HCT116 (cell line): ENCODE measurements around the gene WDR27. TPM values are rescaled to one million over a fixed set of nuclear protein-coding genes. Genes with fewer than 3 reads are reported as not detected.

Source experiments
- ATAC-seq: fragments of 200-7000 bp; cut with Tn5 transposase; 2 replicates; pipeline ENCODE4 v1.9.1; 2020; ENCODE audit warnings: mild to moderate bottlenecking, moderate library complexity
- BruUV-seq: library from RNA; stranded (reverse); fragments of 400-500 nt; replicated peaks from 2 replicates; lab custom pipeline; 2021; lab: Mats Ljungman, UMichigan
- CTCF ChIA-PET: fragments of 300-600 bp; sonication (Branson Sonifier 250); formaldehyde crosslinking; loops from one replicate; lab custom pipeline; 2021; ENCODE audit warnings: antibody characterized with exemption; lab: Charles Lee
- POLR2A ChIA-PET: fragments of 300-600, 350-600 bp; sonication (Branson Sonifier 250); formaldehyde crosslinking; loops from one replicate; lab custom pipeline; 2021; ENCODE audit warnings: antibody characterized with exemption; lab: Charles Lee
- RAD21 ChIA-PET, 2 experiments: fragments of 300-600 bp; sonication (Branson Sonifier 250); formaldehyde crosslinking; loops; one replicate each; lab custom pipeline; 2023; ENCODE audit warnings: low total read pairs in 2 of 2; ENCODE audit not compliant: uncharacterized antibody in 2 of 2, unreplicated experiment in 2 of 2, low non-redundant PET in 1 of 2; lab: Charles Lee
- DNase-seq: peaks from one replicate; pipeline ENCODE4 v3.0.0-alpha.2; 2010; ENCODE audit warnings: low read depth, low spot score
- H2AFZ ChIP-seq: fragments of 200-600 bp; shearing (Covaris generic), sonication (generic); 2 replicates; pipeline ENCODE4 v1.6.1; 2017; ENCODE audit warnings: low read depth, mixed run types, mixed read lengths, antibody characterized with exemption, low read length; ENCODE audit not compliant: poor library complexity, severe bottlenecking
- H3K27ac ChIP-seq: 2 replicates; pipeline ENCODE4 v1.5.1; 2012; ENCODE audit warnings: low read depth, low read length
- H3K27me3 ChIP-seq: fragments of 200-600 bp; sonication (generic); 2 replicates; pipeline ENCODE4 v1.6.1; 2016; ENCODE audit warnings: mixed run types, low read length, mixed read lengths; ENCODE audit not compliant: insufficient read depth
- H3K36me3 ChIP-seq, 2 experiments: fragments of 200-500 bp in 1 of 2; fragments of 200-600 bp in 1 of 2; sonication (Bioruptor generic) in 1 of 2; sonication (generic) in 1 of 2; 2 replicates each; pipeline versions ENCODE4 v1.5.1 to v1.6.1; 2014 to 2016; ENCODE audit warnings: low read length in 2 of 2, inconsistent platforms in 1 of 2, mixed read lengths in 1 of 2, mixed run types in 1 of 2; ENCODE audit not compliant: insufficient read depth in 2 of 2, control insufficient read depth in 1 of 2
- H3K4me1 ChIP-seq, 2 experiments: fragments of 200-600 bp in 1 of 2; sonication (generic) in 1 of 2; 2 replicates each; pipeline versions ENCODE4 v1.5.1 to v1.6.1; 2012 to 2017; ENCODE audit warnings: low read length in 2 of 2, inconsistent platforms in 1 of 2, mild to moderate bottlenecking in 1 of 2, mixed read lengths in 1 of 2, mixed run types in 1 of 2, moderate library complexity in 1 of 2; ENCODE audit not compliant: insufficient read depth in 2 of 2, control insufficient read depth in 1 of 2
- H3K4me2 ChIP-seq: fragments of 200-600 bp; sonication (generic); 2 replicates; pipeline ENCODE4 v1.6.1; 2017; ENCODE audit warnings: mixed run types, low read length, mixed read lengths
- H3K4me3 ChIP-seq, 2 experiments: fragments of 200-600 bp in 1 of 2; sonication (generic) in 1 of 2; replicated peaks in 1 of 2; 2 replicates each; pipeline ENCODE4 v1.5.1; 2011 to 2016; ENCODE audit warnings: low read length in 2 of 2, control low read depth in 1 of 2, low read depth in 1 of 2, mild to moderate bottlenecking in 1 of 2, mixed read lengths in 1 of 2, mixed run types in 1 of 2
- H3K79me2 ChIP-seq: fragments of 200-600 bp; sonication (generic); 2 replicates; pipeline ENCODE4 v1.6.1; 2017; ENCODE audit warnings: mild to moderate bottlenecking, mixed run types, low read length, moderate library complexity, mixed read lengths; ENCODE audit not compliant: insufficient read depth
- H3K9ac ChIP-seq: fragments of 200-600 bp; sonication (generic); 2 replicates; pipeline ENCODE4 v1.6.1; 2016; ENCODE audit warnings: low read length, mixed read lengths
- H3K9me2 ChIP-seq: fragments of 200-600 bp; sonication (generic), shearing (Covaris generic); 2 replicates; pipeline ENCODE4 v1.6.1; 2017; ENCODE audit warnings: mixed run types, mild to moderate bottlenecking, moderate library complexity; ENCODE audit not compliant: insufficient read depth
- H3K9me3 ChIP-seq, 2 experiments: fragments of 200-500 bp in 1 of 2; fragments of 200-600 bp in 1 of 2; sonication (Bioruptor generic) in 1 of 2; sonication (generic) in 1 of 2; 2 replicates each; pipeline ENCODE4 v1.6.1; 2014 to 2017; ENCODE audit warnings: low read length in 2 of 2, mixed read lengths in 2 of 2, inconsistent platforms in 1 of 2, low read depth in 1 of 2, mild to moderate bottlenecking in 1 of 2, mixed run types in 1 of 2, moderate library complexity in 1 of 2; ENCODE audit not compliant: control insufficient read depth in 1 of 2, insufficient read depth in 1 of 2
- H4K20me1 ChIP-seq: fragments of 200-600 bp; sonication (generic), shearing (Covaris generic); 2 replicates; pipeline ENCODE4 v1.6.1; 2017; ENCODE audit warnings: mixed run types, mild to moderate bottlenecking, moderate library complexity; ENCODE audit not compliant: insufficient read depth
- ATF3 ChIP-seq: IDR thresholded peaks from 2 replicates; pipeline ENCODE4 v1.6.1; 2012
- CBX3 ChIP-seq: IDR thresholded peaks from 2 replicates; pipeline ENCODE4 v1.6.1; 2012; ENCODE audit warnings: low read depth
- CTCF ChIP-seq, 3 experiments: fragments of 200-600 bp in 1 of 3; sonication (generic) in 1 of 3; IDR thresholded peaks in 2 of 3; conservative IDR thresholded peaks in 1 of 3; 2 replicates each; pipeline ENCODE4 v1.5.1; 2012 to 2017; ENCODE audit warnings: low read depth in 2 of 3, low read length in 2 of 3, antibody characterized with exemption in 1 of 3, borderline replicate concordance in 1 of 3, control low read depth in 1 of 3, mild to moderate bottlenecking in 1 of 3, mixed read lengths in 1 of 3, mixed run types in 1 of 3, moderate library complexity in 1 of 3; ENCODE audit not compliant: insufficient read depth in 1 of 3
- ELF1 ChIP-seq: IDR thresholded peaks from 2 replicates; pipeline ENCODE4 v1.6.1; 2012; ENCODE audit warnings: low read depth, borderline replicate concordance
- EZH2 ChIP-seq: fragments of 200-600 bp; sonication (generic); IDR thresholded peaks from 2 replicates; pipeline ENCODE4 v1.6.1; 2017; ENCODE audit warnings: antibody characterized with exemption, mixed run types
- EZH2phosphoT487 ChIP-seq: fragments of 200-600 bp; IDR thresholded peaks from 2 replicates; pipeline ENCODE4 v1.6.1; 2018; ENCODE audit warnings: antibody characterized with exemption, borderline replicate concordance
- FOSL1 ChIP-seq: IDR thresholded peaks from 2 replicates; pipeline ENCODE4 v1.6.1; 2012; ENCODE audit warnings: low read depth
- MAX ChIP-seq: IDR thresholded peaks from 2 replicates; pipeline ENCODE4 v1.6.1; 2012
- POLR2A ChIP-seq: IDR thresholded peaks from 2 replicates; pipeline ENCODE4 v1.7.0; 2011; ENCODE audit warnings: borderline replicate concordance; ENCODE audit not compliant: insufficient read depth, insufficient read length; ENCODE audit errors: extremely low read depth
- POLR2AphosphoS5 ChIP-seq: IDR thresholded peaks from 2 replicates; pipeline ENCODE4 v1.6.1; 2011; ENCODE audit warnings: mild to moderate bottlenecking, low read depth, low read length, moderate library complexity
- RAD21 ChIP-seq: IDR thresholded peaks from 2 replicates; pipeline ENCODE4 v1.6.1; 2012; ENCODE audit warnings: low read depth, mild to moderate bottlenecking
- REST ChIP-seq: IDR thresholded peaks from 2 replicates; pipeline ENCODE4 v1.6.1; 2012; ENCODE audit warnings: low read depth
- SIN3A ChIP-seq: IDR thresholded peaks from 2 replicates; pipeline ENCODE4 v1.6.1; 2012; ENCODE audit warnings: low read depth
- SRF ChIP-seq: IDR thresholded peaks from 2 replicates; pipeline ENCODE4 v1.6.1; 2012; ENCODE audit warnings: low read depth
- YY1 ChIP-seq: IDR thresholded peaks from 2 replicates; pipeline ENCODE4 v1.6.1; 2011; ENCODE audit warnings: low read length, low read depth, moderate library complexity, mild to moderate bottlenecking; ENCODE audit not compliant: insufficient replicate concordance; ENCODE audit errors: extremely low read depth
- ZBTB33 ChIP-seq: IDR thresholded peaks from 2 replicates; pipeline ENCODE4 v1.6.1; 2011; ENCODE audit warnings: mild to moderate bottlenecking, low read length, moderate library complexity; ENCODE audit not compliant: insufficient replicate concordance; ENCODE audit errors: extremely low read depth
- ZFX ChIP-seq: fragments of 450-650 bp; IDR thresholded peaks from 2 replicates; pipeline ENCODE4 v1.6.1; 2017
- ZNF274 ChIP-seq: fragments of 200-500 bp; sonication (Bioruptor generic); IDR thresholded peaks from 2 replicates; pipeline ENCODE4 v1.6.1; 2014; ENCODE audit warnings: mild to moderate bottlenecking, low read depth, low read length, inconsistent platforms
- intact Hi-C: fragments of 100-400 bp; cut with micrococcal nuclease; formaldehyde crosslinking; loops from 2 replicates; pipeline ENCODE4 v1.10.0; 2022
- total RNA-seq: library from RNA; stranded (reverse); gene quantifications from one replicate; pipeline ENCODE4 v1.2.1, GENCODE V29; 2021; ENCODE audit not compliant: unreplicated experiment

Gene WDR27
- total RNA-seq, 1 experiment from 2014 or later, result 60.6 TPM

GRCh38 chr6:169489563-169490245 is 212.1 kb downstream of the WDR27 start:
- no peaks in the 10 kb centered on the region for H3K79me2 ChIP-seq
- H3K4me3 ChIP-seq, result no peak overlapping the region
- no peak overlapping the region for H3K27ac ChIP-seq
- no TSS peak for BruUV-seq
- POLR2A ChIA-PET, result no interaction called here
- H3K9me3 ChIP-seq, result no peaks in the 10 kb centered on the region
- DNase-seq (no peak), ATAC-seq (no peak)
- no peaks in the 10 kb centered on the region for H4K20me1 ChIP-seq
- CTCF ChIA-PET, result no interaction called here
- no peak overlapping the region for H3K9ac ChIP-seq
- no peaks in the 10 kb centered on the region for H3K27me3 ChIP-seq
- intact Hi-C loops, result no loop called here
- no peak for TF ChIP-seq FOSL1
- no peak for TF ChIP-seq REST
- no peak for TF ChIP-seq ZBTB33
- no peak for TF ChIP-seq EZH2phosphoT487
- TF ChIP-seq EZH2, result no peak
- TF ChIP-seq MAX, result no peak
- no peak for TF ChIP-seq POLR2AphosphoS5
- no peak for TF ChIP-seq CBX3
- no peak for TF ChIP-seq YY1
- no peak for TF ChIP-seq RAD21
- TF ChIP-seq CTCF (IDR thresholded peaks at IDR 0.05 in 2 of 3, conservative IDR thresholded peaks at IDR 0.05 in 1 of 3; ENCODE audit: borderline replicate concordance in 1 of 3, insufficient read depth in 1 of 3, low read depth in 2 of 3, low read length in 2 of 3), result no peak
- no peak for TF ChIP-seq ZFX
- TF ChIP-seq ZNF274, result no peak
- TF ChIP-seq POLR2A, result no peak
- no peak for TF ChIP-seq SIN3A
- no peak for TF ChIP-seq ATF3
- TF ChIP-seq ELF1, result no peak
- TF ChIP-seq SRF, result no peak
- RAD21 ChIA-PET, result no interaction called here
- H3K9me2 ChIP-seq, result no peaks in the 10 kb centered on the region
- no peak overlapping the region for H2AFZ ChIP-seq
- H3K4me1 ChIP-seq, result no peaks in the 10 kb centered on the region
- no peaks in the 10 kb centered on the region for H3K36me3 ChIP-seq
- H3K4me2 ChIP-seq, result no peak overlapping the region
